Mesothelial cell of epicardium (in vitro differentiated cells): ENCODE data around the gene SLC45A2. TPM values are rescaled to one million over a fixed set of nuclear protein-coding genes. Genes with fewer than 3 reads are reported as not detected.

Source experiments
- total RNA-seq: library from RNA; stranded (reverse); gene quantifications from 3 replicates; pipeline ENCODE4 v1.2.1, GENCODE V29; 2021

The SLC45A2 gene
- total RNA-seq, 1 donor from 2014 or later, result 0.63 TPM

Other genes with a start within 250 kb of the SLC45A2 start
- gene ADAMTS12, start 92.7 kb downstream of the SLC45A2 start, total RNA-seq, result 13.5 to 14.0 TPM (median 13.9 TPM) in 3 replicates
- not detected in 3 replicates for gene RXFP3, start 48.3 kb downstream of the SLC45A2 start, total RNA-seq
- 9.7 to 10.5 TPM (median 9.8 TPM) in 3 replicates for gene AMACR, start 23.4 kb upstream of the SLC45A2 start, total RNA-seq
- gene C1QTNF3, start 58.5 kb upstream of the SLC45A2 start, total RNA-seq, result 8.5 to 9.8 TPM (median 9.5 TPM) in 3 replicates